Right atrium auricular region (tissue), 2 donors: Measurements from ENCODE around the gene TYRP1. TPM values are rescaled to one million over a fixed set of nuclear protein-coding genes. Genes with fewer than 3 reads are reported as not detected.

Experiments
- DNase-seq: peaks from one replicate; pipeline ENCODE4 v3.0.0-alpha.2; 2019; ENCODE audit warnings: low spot score
- H3K27ac ChIP-seq, 2 donors: fragments of 200-600 bp; sonication (generic); 1 replicate in 1 of 2; 2 replicates in 1 of 2; pipeline ENCODE4 v1.5.1; 2016 to 2019
- H3K27me3 ChIP-seq, 2 donors: fragments of 200-600 bp; sonication (generic); one replicate each; pipeline versions ENCODE4 v1.5.1 to v1.6.0; 2017 to 2019
- H3K36me3 ChIP-seq: fragments of 200-600 bp; sonication (generic); one replicate; pipeline ENCODE4 v1.5.1; 2016
- H3K4me1 ChIP-seq, 2 donors: fragments of 200-600 bp; sonication (generic); one replicate each; pipeline versions ENCODE4 v1.5.1 to v1.6.0; 2017 to 2019
- H3K4me3 ChIP-seq, 2 donors: fragments of 200-600 bp; sonication (generic); 1 replicate in 1 of 2; 2 replicates in 1 of 2; pipeline ENCODE4 v1.5.1; 2017 to 2019; ENCODE audit warnings: mild to moderate bottlenecking in 1 of 2, moderate library complexity in 1 of 2
- H3K9me3 ChIP-seq, 2 donors: fragments of 200-600 bp; sonication (generic); one replicate each; pipeline ENCODE4 v1.5.1; 2019
- total RNA-seq, 2 donors: library from RNA; depleted of rRNA; stranded (reverse); fragments of >200 nt; gene quantifications; one replicate each; pipeline ENCODE4 v1.1.0, GENCODE V29; 2016
- TF ChIP-seq, protein P1 (sequence below), 2 donors: fragments of 200-600 bp; sonication (generic); IDR thresholded peaks; one replicate each; pipeline ENCODE4 v1.5.1; 2019; ENCODE audit warnings: antibody characterized with exemption in 2 of 2

The TYRP1 gene
- total RNA-seq, 2 donors from 2014 or later = 25.1 to 35.6 TPM

DNA sequence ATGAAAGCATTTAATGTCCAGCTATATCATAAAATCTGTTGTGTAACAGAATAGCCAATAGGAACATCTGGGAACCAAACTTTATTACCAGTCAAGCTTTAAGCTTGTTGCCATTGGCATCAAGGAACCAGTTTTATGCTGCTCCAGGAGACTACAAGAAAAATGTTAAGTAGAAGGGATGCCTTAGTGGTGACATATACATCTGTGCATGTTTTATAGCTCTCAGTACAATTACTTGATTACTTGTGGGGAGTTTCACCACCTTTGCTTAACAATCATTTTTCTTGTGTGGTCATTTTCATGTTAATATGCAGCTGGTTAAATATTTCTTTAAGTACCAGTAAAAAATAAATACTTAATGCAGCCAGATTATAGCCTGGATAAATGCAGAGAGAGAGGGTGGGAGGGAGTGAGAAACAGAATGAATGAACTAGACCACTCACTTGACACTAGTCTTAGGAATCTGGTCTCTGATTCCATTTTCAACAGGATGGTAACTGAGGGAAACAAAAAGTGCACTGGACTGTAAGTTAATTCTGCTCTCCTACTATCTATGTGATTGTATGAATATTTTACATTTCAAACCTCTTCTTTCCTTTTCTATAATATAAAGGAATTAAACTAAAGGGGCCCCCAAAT lies 45.9 kb downstream of the TYRP1 start:
- no peaks in the 10 kb centered on the region for H3K4me1 ChIP-seq
- no peak overlapping the region for H3K27ac ChIP-seq
- no peak overlapping the region for H3K4me3 ChIP-seq
- H3K27me3 ChIP-seq = no peaks in the 10 kb centered on the region
- no peak for DNase-seq
- no peaks in the 10 kb centered on the region for H3K36me3 ChIP-seq
- TF ChIP-seq, protein P1, sequence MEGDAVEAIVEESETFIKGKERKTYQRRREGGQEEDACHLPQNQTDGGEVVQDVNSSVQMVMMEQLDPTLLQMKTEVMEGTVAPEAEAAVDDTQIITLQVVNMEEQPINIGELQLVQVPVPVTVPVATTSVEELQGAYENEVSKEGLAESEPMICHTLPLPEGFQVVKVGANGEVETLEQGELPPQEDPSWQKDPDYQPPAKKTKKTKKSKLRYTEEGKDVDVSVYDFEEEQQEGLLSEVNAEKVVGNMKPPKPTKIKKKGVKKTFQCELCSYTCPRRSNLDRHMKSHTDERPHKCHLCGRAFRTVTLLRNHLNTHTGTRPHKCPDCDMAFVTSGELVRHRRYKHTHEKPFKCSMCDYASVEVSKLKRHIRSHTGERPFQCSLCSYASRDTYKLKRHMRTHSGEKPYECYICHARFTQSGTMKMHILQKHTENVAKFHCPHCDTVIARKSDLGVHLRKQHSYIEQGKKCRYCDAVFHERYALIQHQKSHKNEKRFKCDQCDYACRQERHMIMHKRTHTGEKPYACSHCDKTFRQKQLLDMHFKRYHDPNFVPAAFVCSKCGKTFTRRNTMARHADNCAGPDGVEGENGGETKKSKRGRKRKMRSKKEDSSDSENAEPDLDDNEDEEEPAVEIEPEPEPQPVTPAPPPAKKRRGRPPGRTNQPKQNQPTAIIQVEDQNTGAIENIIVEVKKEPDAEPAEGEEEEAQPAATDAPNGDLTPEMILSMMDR (IDR thresholded peaks at IDR 0.05) = no peak
- peaks cover 0 to 9% of the 10 kb centered on the region in 2 donors for H3K9me3 ChIP-seq

DNA sequence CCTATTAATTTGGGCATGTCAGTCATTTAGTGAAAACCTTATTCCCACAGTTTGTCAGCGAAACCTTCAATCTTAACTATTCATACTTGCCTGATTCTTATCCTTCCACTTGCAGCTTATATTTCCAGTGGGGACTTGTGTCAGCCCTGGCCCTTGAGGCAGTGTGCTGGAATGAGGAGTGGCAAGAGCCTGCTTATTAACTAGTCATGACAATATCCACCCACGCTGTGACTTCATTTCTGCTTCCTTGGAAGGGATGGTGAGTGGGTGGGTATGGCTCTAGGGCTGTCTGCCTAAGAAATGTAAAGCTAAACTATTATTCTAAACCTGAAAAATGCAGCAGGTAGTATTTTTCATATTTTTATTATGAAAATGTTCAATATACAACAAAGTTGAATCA lies 47.7 kb downstream of the TYRP1 start:
- TF ChIP-seq, protein P1 (IDR thresholded peaks at IDR 0.05) = no peak
- no peaks in the 10 kb centered on the region for H3K27me3 ChIP-seq
- no peak overlapping the region for H3K4me3 ChIP-seq
- H3K27ac ChIP-seq = no peak overlapping the region
- no peaks in the 10 kb centered on the region for H3K36me3 ChIP-seq
- H3K9me3 ChIP-seq = no peaks in the 10 kb centered on the region
- no peak for DNase-seq
- no peaks in the 10 kb centered on the region for H3K4me1 ChIP-seq

DNA sequence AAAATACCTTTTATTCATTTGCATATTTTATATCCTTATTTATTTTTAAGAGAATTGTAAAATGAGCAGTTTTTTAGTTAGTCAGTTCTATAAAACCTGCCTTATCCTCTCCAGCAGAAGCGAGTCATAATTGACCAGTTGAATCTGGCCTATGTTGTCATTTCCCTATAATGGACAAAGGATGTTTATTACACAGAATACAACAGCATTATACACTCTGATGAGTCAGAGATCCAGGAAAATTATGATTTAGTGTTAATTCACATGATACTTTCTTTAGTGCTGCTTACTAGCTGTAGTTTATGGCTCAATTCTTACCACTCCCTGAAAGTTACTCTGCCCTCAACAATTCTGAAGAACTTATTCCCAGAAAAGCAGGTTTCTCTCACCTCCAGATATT lies 54.8 kb downstream of the TYRP1 start:
- no peak overlapping the region for H3K4me3 ChIP-seq
- H3K9me3 ChIP-seq = no peaks in the 10 kb centered on the region
- no peaks in the 10 kb centered on the region for H3K27me3 ChIP-seq
- TF ChIP-seq, protein P1 (IDR thresholded peaks at IDR 0.05) = no peak
- H3K4me1 ChIP-seq = no peaks in the 10 kb centered on the region
- H3K36me3 ChIP-seq = no peaks in the 10 kb centered on the region
- DNase-seq = no peak
- H3K27ac ChIP-seq = no peak overlapping the region

DNA sequence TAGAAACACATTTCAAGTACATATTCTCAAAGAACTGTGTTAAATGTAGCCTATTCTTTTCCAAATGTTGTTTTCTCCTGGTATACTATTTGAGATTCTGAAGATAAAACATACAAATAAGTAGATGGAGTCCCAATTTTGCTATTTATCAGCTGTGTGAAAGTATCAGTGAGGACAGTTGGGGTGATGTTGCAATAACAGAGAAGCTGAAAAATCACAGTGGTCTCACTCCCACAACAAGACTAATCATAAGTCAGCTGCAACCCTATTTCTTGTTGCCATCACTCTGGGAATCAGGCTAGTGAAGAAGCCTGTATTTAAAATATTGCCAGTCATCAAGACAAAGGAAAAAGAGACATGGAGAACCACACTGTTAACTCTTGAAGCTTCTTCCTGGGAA lies 55.8 kb downstream of the TYRP1 start:
- DNase-seq = no peak
- Histone ChIP-seq H3K27ac (no peak overlapping the region), H3K4me3 (no peak overlapping the region), H3K4me1 (no peaks in the 10 kb centered on the region), H3K36me3 (no peaks in the 10 kb centered on the region), H3K27me3 (no peaks in the 10 kb centered on the region), H3K9me3 (no peaks in the 10 kb centered on the region)
- TF ChIP-seq, protein P1 (IDR thresholded peaks at IDR 0.05) = no peak

DNA sequence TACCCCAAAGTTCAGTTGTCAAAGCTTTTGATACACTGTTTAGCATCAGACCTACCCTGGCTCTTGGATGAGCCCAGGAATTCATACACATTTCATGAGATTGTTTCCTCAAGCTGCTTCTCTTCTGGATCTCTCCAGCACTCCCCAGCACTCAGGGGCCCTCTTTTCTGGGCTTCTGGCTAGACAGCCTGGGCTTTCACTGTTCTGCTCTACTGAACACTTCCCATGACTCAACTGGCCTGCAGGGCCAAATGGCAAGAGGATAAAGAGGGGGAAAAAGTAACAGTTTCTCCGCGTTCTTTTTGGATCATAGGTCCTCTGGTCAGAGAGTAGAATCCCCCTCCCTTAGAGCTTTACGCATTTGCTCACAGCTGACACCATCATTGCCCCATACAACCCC lies 60.7 kb downstream of the TYRP1 start:
- Histone ChIP-seq H3K27me3 (no peaks in the 10 kb centered on the region), H3K36me3 (no peaks in the 10 kb centered on the region), H3K4me3 (no peak overlapping the region), H3K4me1 (no peaks in the 10 kb centered on the region), H3K9me3 (no peaks in the 10 kb centered on the region), H3K27ac (no peak overlapping the region)
- TF ChIP-seq, protein P1 (IDR thresholded peaks at IDR 0.05) = no peak
- DNase-seq = no peak

DNA sequence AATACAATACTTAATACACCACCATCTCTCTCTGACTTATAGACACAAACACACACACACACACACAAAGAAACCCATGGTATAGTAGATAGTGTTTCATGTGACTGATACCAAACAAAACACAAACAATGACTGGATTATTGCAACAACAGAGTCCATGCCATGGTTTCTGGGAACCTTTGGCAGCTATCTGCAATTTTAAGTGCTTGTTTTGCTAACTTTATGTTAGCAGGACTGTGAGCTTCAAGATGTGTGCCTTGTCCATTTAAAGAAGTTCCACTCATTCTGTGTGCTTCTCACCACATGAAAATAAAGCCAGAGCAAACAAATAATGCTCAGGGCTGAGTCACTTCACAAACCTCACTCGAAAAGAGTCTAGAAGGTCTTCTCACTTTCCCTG lies 66.6 kb downstream of the TYRP1 start:
- no peaks in the 10 kb centered on the region for H3K4me1 ChIP-seq
- H3K36me3 ChIP-seq = no peaks in the 10 kb centered on the region
- no peak overlapping the region for H3K4me3 ChIP-seq
- TF ChIP-seq, protein P1 (IDR thresholded peaks at IDR 0.05) = no peak
- no peak overlapping the region for H3K27ac ChIP-seq
- H3K9me3 ChIP-seq = no peaks in the 10 kb centered on the region
- H3K27me3 ChIP-seq = no peaks in the 10 kb centered on the region
- DNase-seq = no peak
